ENCODE results near the gene ANKH.

DNA sequence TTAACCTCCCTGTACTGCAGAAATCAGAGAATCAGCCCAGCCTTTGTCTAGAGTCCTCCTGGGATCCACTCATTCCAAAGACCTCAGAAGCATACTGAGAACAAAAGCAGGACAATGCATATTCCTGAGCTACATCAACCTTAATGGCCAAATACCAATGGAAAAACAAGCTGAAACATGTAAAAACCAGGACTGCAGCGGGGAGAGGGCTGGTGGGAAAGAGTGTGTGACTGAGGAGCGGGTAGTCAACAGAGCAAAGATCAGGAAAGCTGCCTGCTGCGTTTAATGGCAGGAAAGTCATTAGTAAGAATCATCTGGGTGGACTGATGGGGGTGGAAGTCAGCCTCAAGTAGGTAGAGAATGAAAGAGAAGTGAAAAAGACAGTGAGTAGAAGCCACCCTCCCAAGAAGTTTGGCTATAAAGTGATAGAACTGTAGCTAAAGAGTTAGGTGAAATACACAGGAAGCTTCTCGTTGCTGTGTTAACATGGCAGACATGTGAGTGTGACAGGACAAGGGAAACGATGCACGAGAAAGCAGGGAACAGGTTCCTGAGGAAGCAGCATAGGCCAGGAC, 119.0 kb downstream of the ANKH start:
- TF ChIP-seq ZNF670 (CRISPR knock-in tag; IDR thresholded peaks at IDR 0.05; ENCODE audit: borderline replicate concordance) (no peak), ZNF468 (CRISPR knock-in tag; IDR thresholded peaks at IDR 0.05) (no peak), ZNF547 (CRISPR knock-in tag; IDR thresholded peaks at IDR 0.05) (no peak), SIN3B (IDR thresholded peaks at IDR 0.05; ENCODE audit: low read length) (no peak), HNF4A (CRISPR knock-in tag; IDR thresholded peaks at IDR 0.05) (peak; percentile 63), STAG1 (CRISPR knock-in tag; IDR thresholded peaks at IDR 0.05) (no peak), KDM1A (CRISPR knock-in tag; IDR thresholded peaks at IDR 0.05) (no peak), MTF1 (CRISPR knock-in tag; IDR thresholded peaks at IDR 0.05) (no peak), EZH2 (conservative IDR thresholded peaks at IDR 0.05; ENCODE audit: low read depth, low read length) (no peak), POLR2AphosphoS5 (IDR thresholded peaks at IDR 0.05; ENCODE audit: low read depth, low read length) (no peak), SP1 (IDR thresholded peaks at IDR 0.05) (no peak), SP1 (CRISPR knock-in tag; IDR thresholded peaks at IDR 0.05) (no peak)
- TF ChIP-seq, protein P1, sequence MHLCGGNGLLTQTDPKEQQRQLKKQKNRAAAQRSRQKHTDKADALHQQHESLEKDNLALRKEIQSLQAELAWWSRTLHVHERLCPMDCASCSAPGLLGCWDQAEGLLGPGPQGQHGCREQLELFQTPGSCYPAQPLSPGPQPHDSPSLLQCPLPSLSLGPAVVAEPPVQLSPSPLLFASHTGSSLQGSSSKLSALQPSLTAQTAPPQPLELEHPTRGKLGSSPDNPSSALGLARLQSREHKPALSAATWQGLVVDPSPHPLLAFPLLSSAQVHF (CRISPR knock-in tag; IDR thresholded peaks at IDR 0.05): no peak
- TF ChIP-seq, protein P2, sequence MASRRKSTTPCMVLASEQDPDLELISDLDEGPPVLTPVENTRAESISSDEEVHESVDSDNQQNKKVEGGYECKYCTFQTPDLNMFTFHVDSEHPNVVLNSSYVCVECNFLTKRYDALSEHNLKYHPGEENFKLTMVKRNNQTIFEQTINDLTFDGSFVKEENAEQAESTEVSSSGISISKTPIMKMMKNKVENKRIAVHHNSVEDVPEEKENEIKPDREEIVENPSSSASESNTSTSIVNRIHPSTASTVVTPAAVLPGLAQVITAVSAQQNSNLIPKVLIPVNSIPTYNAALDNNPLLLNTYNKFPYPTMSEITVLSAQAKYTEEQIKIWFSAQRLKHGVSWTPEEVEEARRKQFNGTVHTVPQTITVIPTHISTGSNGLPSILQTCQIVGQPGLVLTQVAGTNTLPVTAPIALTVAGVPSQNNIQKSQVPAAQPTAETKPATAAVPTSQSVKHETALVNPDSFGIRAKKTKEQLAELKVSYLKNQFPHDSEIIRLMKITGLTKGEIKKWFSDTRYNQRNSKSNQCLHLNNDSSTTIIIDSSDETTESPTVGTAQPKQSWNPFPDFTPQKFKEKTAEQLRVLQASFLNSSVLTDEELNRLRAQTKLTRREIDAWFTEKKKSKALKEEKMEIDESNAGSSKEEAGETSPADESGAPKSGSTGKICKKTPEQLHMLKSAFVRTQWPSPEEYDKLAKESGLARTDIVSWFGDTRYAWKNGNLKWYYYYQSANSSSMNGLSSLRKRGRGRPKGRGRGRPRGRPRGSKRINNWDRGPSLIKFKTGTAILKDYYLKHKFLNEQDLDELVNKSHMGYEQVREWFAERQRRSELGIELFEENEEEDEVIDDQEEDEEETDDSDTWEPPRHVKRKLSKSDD (CRISPR knock-in tag; IDR thresholded peaks at IDR 0.05; ENCODE audit: low read depth): no peak
